ENCODE results near the gene FAM98C.

- TF ChIP-seq CTCF (IDR thresholded peaks at IDR 0.05) = no peak
- no peak for TF ChIP-seq POLR2A (IDR thresholded peaks at IDR 0.05)
These were observed 21.8 kb upstream of the FAM98C start for GRCh38 chr19:38381138-38381537.
